HepG2 (cell line): ENCODE data around the gene ANKDD1A.

Experiments used
- CTCF ChIP-seq: sonication (generic); formaldehyde crosslinking; IDR thresholded peaks from 2 replicates; pipeline ENCODE4 v1.5.0; 2020; ENCODE audit warnings: mild to moderate bottlenecking, missing genetic modification reagents, moderate library complexity
- EP300 ChIP-seq, 3 experiments: sonication (generic) in 1 of 3; formaldehyde crosslinking in 1 of 3; IDR thresholded peaks; 2 replicates each; pipeline versions ENCODE4 v1.5.1 to v1.6.1; 2011 to 2020; ENCODE audit warnings: low read depth in 2 of 3, low read length in 2 of 3, borderline replicate concordance in 1 of 3, improper control_type of control experiment in 1 of 3, mild to moderate bottlenecking in 1 of 3, missing genetic modification reagents in 1 of 3, moderate library complexity in 1 of 3
- EZH2 ChIP-seq: conservative IDR thresholded peaks from 2 replicates; pipeline ENCODE4 v1.6.1; 2012; ENCODE audit warnings: mild to moderate bottlenecking, low read depth, low read length, moderate library complexity
- RAD21 ChIP-seq: fragments of 450-650 bp; formaldehyde crosslinking; IDR thresholded peaks from 2 replicates; pipeline ENCODE4 v1.5.0; 2020; ENCODE audit warnings: mild to moderate bottlenecking
- SALL2 ChIP-seq: sonication (generic); formaldehyde crosslinking; IDR thresholded peaks from 2 replicates; pipeline ENCODE4 v1.8.1; 2023; ENCODE audit warnings: mild to moderate bottlenecking, missing genetic modification reagents, inconsistent platforms
- SMAD1 ChIP-seq: sonication (generic); formaldehyde crosslinking; IDR thresholded peaks from 2 replicates; pipeline ENCODE4 v1.4.0; 2020; ENCODE audit warnings: missing genetic modification reagents, low read depth, mild to moderate bottlenecking, borderline replicate concordance
- TAF1 ChIP-seq: sonication (generic); formaldehyde crosslinking; IDR thresholded peaks from 2 replicates; pipeline ENCODE4 v1.4.0; 2020; ENCODE audit warnings: missing genetic modification reagents
- TF ChIP-seq, protein P1 (sequence below): sonication (generic); formaldehyde crosslinking; IDR thresholded peaks from 2 replicates; pipeline ENCODE4 v1.4.0; 2020; ENCODE audit warnings: low read depth, mild to moderate bottlenecking, missing genetic modification reagents
- TF ChIP-seq, protein P2 (sequence below): sonication (generic); formaldehyde crosslinking; IDR thresholded peaks from 2 replicates; pipeline ENCODE4 v1.8.0; 2022; ENCODE audit warnings: missing genetic modification reagents, mild to moderate bottlenecking, moderate library complexity, borderline replicate concordance
- TF ChIP-seq, protein P3 (sequence below), 2 experiments: IDR thresholded peaks; 2 replicates each; pipeline ENCODE4 v1.6.1; 2011 to 2012; ENCODE audit warnings: low read length in 2 of 2, borderline replicate concordance in 1 of 2, low read depth in 1 of 2, mild to moderate bottlenecking in 1 of 2, moderate library complexity in 1 of 2

DNA sequence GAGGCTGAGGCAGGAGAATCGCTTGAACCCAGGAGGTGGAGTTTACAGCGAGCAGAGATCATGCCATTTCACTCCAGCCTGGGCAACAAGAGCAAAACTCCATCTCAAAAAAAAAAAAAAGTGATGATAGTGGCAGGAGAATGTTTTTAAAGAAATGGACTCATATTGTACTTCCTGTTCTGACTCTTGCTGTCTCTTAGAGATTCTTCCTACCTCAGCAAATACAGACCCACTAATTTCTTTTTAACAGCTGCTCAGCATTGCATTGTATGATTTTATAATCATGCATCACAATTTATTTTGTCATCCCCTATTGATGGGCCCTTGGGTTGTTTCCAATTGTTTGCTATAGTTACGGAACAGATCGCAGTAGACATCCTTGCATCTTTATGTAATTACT is 8.8 kb upstream of the ANKDD1A start:
- TF ChIP-seq EZH2 (no peak), EP300 (IDR thresholded peaks at IDR 0.05; ENCODE audit: low read depth in 2 of 2, low read length in 2 of 2) (no peak), EP300 (CRISPR knock-in tag; IDR thresholded peaks at IDR 0.05; ENCODE audit: borderline replicate concordance) (no peak), RAD21 (CRISPR knock-in tag) (no peak), SALL2 (CRISPR knock-in tag) (no peak), SMAD1 (no peak), TAF1 (CRISPR knock-in tag) (no peak), CTCF (CRISPR knock-in tag) (no peak)
- TF ChIP-seq, protein P1, sequence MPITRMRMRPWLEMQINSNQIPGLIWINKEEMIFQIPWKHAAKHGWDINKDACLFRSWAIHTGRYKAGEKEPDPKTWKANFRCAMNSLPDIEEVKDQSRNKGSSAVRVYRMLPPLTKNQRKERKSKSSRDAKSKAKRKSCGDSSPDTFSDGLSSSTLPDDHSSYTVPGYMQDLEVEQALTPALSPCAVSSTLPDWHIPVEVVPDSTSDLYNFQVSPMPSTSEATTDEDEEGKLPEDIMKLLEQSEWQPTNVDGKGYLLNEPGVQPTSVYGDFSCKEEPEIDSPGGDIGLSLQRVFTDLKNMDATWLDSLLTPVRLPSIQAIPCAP = no peak
- TF ChIP-seq, protein P2, sequence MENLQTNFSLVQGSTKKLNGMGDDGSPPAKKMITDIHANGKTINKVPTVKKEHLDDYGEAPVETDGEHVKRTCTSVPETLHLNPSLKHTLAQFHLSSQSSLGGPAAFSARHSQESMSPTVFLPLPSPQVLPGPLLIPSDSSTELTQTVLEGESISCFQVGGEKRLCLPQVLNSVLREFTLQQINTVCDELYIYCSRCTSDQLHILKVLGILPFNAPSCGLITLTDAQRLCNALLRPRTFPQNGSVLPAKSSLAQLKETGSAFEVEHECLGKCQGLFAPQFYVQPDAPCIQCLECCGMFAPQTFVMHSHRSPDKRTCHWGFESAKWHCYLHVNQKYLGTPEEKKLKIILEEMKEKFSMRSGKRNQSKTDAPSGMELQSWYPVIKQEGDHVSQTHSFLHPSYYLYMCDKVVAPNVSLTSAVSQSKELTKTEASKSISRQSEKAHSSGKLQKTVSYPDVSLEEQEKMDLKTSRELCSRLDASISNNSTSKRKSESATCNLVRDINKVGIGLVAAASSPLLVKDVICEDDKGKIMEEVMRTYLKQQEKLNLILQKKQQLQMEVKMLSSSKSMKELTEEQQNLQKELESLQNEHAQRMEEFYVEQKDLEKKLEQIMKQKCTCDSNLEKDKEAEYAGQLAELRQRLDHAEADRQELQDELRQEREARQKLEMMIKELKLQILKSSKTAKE (CRISPR knock-in tag) = no peak
- TF ChIP-seq, protein P3, sequence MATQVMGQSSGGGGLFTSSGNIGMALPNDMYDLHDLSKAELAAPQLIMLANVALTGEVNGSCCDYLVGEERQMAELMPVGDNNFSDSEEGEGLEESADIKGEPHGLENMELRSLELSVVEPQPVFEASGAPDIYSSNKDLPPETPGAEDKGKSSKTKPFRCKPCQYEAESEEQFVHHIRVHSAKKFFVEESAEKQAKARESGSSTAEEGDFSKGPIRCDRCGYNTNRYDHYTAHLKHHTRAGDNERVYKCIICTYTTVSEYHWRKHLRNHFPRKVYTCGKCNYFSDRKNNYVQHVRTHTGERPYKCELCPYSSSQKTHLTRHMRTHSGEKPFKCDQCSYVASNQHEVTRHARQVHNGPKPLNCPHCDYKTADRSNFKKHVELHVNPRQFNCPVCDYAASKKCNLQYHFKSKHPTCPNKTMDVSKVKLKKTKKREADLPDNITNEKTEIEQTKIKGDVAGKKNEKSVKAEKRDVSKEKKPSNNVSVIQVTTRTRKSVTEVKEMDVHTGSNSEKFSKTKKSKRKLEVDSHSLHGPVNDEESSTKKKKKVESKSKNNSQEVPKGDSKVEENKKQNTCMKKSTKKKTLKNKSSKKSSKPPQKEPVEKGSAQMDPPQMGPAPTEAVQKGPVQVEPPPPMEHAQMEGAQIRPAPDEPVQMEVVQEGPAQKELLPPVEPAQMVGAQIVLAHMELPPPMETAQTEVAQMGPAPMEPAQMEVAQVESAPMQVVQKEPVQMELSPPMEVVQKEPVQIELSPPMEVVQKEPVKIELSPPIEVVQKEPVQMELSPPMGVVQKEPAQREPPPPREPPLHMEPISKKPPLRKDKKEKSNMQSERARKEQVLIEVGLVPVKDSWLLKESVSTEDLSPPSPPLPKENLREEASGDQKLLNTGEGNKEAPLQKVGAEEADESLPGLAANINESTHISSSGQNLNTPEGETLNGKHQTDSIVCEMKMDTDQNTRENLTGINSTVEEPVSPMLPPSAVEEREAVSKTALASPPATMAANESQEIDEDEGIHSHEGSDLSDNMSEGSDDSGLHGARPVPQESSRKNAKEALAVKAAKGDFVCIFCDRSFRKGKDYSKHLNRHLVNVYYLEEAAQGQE (IDR thresholded peaks at IDR 0.05; ENCODE audit: borderline replicate concordance in 1 of 2, low read depth in 1 of 2, low read length in 2 of 2) = no peak
